M059J (cell line): ENCODE results near the gene C15orf61. TPM values are rescaled to one million over a fixed set of nuclear protein-coding genes. Genes with fewer than 3 reads are reported as not detected.

ENCODE experiments used
- total RNA-seq: library from RNA; depleted of rRNA; stranded (reverse); fragments of >200 nt; shearing (Covaris generic); gene quantifications from 2 replicates; pipeline ENCODE4 v1.2.3, GENCODE V29; 2014; rRNA removed

The C15orf61 gene
- total RNA-seq, 1 experiment from 2014 or later, result 2.9 TPM

Other genes starting within 250 kb of the C15orf61 start
- 5.5 and 18.0 TPM in 2 replicates for gene MAP2K5, start 21.6 kb downstream of the C15orf61 start, total RNA-seq